H1 (cell line): ENCODE results near the gene FAM120A. TPM values are rescaled to one million over a fixed set of nuclear protein-coding genes. Genes with fewer than 3 reads are reported as not detected.

Experiments
- CEBPB ChIP-seq: IDR thresholded peaks from 2 replicates; pipeline ENCODE4 v1.6.1; 2012; ENCODE audit warnings: low read depth, low read length
- PHF8 ChIP-seq: fragments of 200-600 bp; sonication (generic); conservative IDR thresholded peaks from 2 replicates; pipeline ENCODE4 v1.7.1; 2012; ENCODE audit warnings: low read depth, mild to moderate bottlenecking, inconsistent platforms, low read length, moderate library complexity
- TAF1 ChIP-seq: IDR thresholded peaks from 2 replicates; pipeline ENCODE4 v1.6.1; 2011; ENCODE audit warnings: mild to moderate bottlenecking, low read depth, low read length
- polyA plus RNA-seq, 7 experiments: library from polyadenylated mRNA; depleted of rRNA in 3 of 7; stranded (reverse) in 5 of 7; unstranded in 2 of 7; fragments of >200 nt in 5 of 7; fragments of 200-250 nt in 2 of 7; gene quantifications; 1 replicate in 5 of 7; 2 replicates in 1 of 7; 4 replicates in 1 of 7; pipeline versions ENCODE4 v1.2.1 to v1.2.3, GENCODE V29; 2011 to 2013; ENCODE audit warnings: missing spikeins in 2 of 7, mixed read lengths in 2 of 7
- total RNA-seq: library from RNA; stranded (reverse); fragmentation: NEBNext Ultra II Directional; extraction: Animal tissue kit (Norgen Biotek cat#: 25700); gene quantifications from 2 replicates; pipeline ENCODE4 v1.2.1, GENCODE V29; 2021

FAM120A gene
- total and polyA plus RNA-seq, 2 of the 8 experiments (the other 6 are each of a cell fraction or from before 2014, with no cell fraction given): 24.9 to 54.7 TPM

- no peak for TF ChIP-seq CEBPB
- no peak for TF ChIP-seq TAF1
- no peak for TF ChIP-seq PHF8
- TF ChIP-seq, all 59 proteins: peak for 0
Observed at GRCh38 chr9:93572636-93573515, 121.4 kb downstream of the FAM120A start (continued).
